ENCODE results near the gene IL2RA. TPM values are rescaled to one million over a fixed set of nuclear protein-coding genes. Genes with fewer than 3 reads are reported as not detected.

IL2RA gene
- total RNA-seq, 1 experiment from 2014 or later, result 0.59 TPM

DNA sequence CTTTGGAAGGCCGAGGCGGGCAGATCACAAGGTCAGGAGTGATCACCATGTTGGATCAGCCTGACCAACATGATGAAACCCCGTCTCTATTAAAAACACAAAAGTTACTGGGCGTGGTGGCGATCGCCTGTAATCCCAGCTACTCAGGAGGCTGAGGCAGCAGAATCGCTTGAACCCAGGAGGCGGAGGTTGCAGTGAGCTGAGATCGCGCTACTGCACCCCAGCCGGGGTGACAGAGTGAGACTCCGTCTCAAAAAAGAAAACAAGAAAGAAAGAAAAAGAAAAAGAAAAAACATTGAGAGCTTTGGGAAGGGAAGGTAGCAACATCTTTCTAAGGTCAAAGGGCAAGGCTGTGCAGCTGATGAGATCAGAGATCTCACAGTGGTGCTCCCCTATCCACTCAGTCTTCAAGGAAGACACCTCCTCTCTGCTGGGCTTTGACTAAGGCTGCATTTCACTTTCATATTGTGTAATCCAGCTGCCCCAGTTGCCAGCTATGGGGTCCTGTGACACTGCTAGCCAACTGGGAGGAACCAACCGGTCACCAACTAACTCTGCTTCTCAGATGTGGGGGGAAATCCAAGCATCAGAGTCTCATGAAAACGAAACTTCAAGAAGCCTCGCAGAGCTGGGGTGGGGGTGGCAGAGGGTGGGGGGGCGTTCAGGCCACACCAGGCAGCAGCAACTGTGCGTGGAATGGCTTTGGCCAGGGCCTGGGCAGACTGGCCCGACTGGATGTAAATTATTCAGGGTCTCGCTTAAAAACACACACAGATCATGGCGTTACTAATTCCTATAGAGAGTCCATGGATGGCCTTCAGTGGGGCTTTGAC lies 86.3 kb downstream of the IL2RA start:
- H3K36me3 ChIP-seq (ENCODE audit: control insufficient read depth in 1 of 2, insufficient read depth in 2 of 2, low read length in 2 of 2), result no peaks in the 10 kb centered on the region
- peak overlapping the region; percentile 87 for H3K4me2 ChIP-seq (ENCODE audit: low read length)
- ChIA-PET RAD21 (ENCODE audit: low non-redundant PET in 1 of 2, low total read pairs in 2 of 2, uncharacterized antibody in 2 of 2, unreplicated experiment in 2 of 2) (no interaction called here), POLR2A (interaction anchor here (1.0 kb wide), 1 partner anchor 86 kb away, joined by 3 read pairs; the partner anchor contains the start of genes ANKRD16 and FBH1), CTCF (interaction anchor here (0.8 kb wide), 1 partner anchor 426 kb away, joined by 3 read pairs; no protein-coding TSS in a partner anchor)
- DNase-seq (ENCODE audit: low read depth, low spot score) (no peak), ATAC-seq (no peak)
- H3K79me2 ChIP-seq (ENCODE audit: insufficient read depth, low read length), result peaks cover 45% of the 10 kb centered on the region
- H3K9ac ChIP-seq (ENCODE audit: low read length), result peak overlapping the region; percentile 78
- H3K9me2 ChIP-seq (ENCODE audit: insufficient read depth), result no peaks in the 10 kb centered on the region
- intact Hi-C loops (cut with micrococcal nuclease), result loop anchor here (5.0 to 10.0 kb wide), 2 partner anchors 109 to 1811 kb away; partner anchors contain the start of genes ATP5F1C, KIN and RBM17
- TF ChIP-seq, protein P1, sequence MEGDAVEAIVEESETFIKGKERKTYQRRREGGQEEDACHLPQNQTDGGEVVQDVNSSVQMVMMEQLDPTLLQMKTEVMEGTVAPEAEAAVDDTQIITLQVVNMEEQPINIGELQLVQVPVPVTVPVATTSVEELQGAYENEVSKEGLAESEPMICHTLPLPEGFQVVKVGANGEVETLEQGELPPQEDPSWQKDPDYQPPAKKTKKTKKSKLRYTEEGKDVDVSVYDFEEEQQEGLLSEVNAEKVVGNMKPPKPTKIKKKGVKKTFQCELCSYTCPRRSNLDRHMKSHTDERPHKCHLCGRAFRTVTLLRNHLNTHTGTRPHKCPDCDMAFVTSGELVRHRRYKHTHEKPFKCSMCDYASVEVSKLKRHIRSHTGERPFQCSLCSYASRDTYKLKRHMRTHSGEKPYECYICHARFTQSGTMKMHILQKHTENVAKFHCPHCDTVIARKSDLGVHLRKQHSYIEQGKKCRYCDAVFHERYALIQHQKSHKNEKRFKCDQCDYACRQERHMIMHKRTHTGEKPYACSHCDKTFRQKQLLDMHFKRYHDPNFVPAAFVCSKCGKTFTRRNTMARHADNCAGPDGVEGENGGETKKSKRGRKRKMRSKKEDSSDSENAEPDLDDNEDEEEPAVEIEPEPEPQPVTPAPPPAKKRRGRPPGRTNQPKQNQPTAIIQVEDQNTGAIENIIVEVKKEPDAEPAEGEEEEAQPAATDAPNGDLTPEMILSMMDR (IDR thresholded peaks at IDR 0.05 in 2 of 3, conservative IDR thresholded peaks at IDR 0.05 in 1 of 3; ENCODE audit: borderline replicate concordance in 1 of 3, insufficient read depth in 1 of 3, low read depth in 2 of 3, low read length in 2 of 3), result no peak
- TF ChIP-seq JUND (IDR thresholded peaks at IDR 0.05) (no peak), ZFX (IDR thresholded peaks at IDR 0.05) (no peak), FOSL1 (IDR thresholded peaks at IDR 0.05; ENCODE audit: low read depth) (no peak), CBX3 (IDR thresholded peaks at IDR 0.05; ENCODE audit: low read depth) (no peak), TCF7L2 (IDR thresholded peaks at IDR 0.05; ENCODE audit: borderline replicate concordance, extremely low read depth, insufficient read depth, insufficient read length) (no peak), ELF1 (IDR thresholded peaks at IDR 0.05; ENCODE audit: borderline replicate concordance, low read depth) (no peak), ZNF274 (IDR thresholded peaks at IDR 0.05; ENCODE audit: low read depth, low read length) (no peak), POLR2A (IDR thresholded peaks at IDR 0.05; ENCODE audit: borderline replicate concordance, extremely low read depth, insufficient read depth, insufficient read length) (no peak), SRF (IDR thresholded peaks at IDR 0.05; ENCODE audit: low read depth) (no peak)
- TF ChIP-seq, protein P2, sequence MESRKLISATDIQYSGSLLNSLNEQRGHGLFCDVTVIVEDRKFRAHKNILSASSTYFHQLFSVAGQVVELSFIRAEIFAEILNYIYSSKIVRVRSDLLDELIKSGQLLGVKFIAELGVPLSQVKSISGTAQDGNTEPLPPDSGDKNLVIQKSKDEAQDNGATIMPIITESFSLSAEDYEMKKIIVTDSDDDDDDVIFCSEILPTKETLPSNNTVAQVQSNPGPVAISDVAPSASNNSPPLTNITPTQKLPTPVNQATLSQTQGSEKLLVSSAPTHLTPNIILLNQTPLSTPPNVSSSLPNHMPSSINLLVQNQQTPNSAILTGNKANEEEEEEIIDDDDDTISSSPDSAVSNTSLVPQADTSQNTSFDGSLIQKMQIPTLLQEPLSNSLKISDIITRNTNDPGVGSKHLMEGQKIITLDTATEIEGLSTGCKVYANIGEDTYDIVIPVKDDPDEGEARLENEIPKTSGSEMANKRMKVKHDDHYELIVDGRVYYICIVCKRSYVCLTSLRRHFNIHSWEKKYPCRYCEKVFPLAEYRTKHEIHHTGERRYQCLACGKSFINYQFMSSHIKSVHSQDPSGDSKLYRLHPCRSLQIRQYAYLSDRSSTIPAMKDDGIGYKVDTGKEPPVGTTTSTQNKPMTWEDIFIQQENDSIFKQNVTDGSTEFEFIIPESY (IDR thresholded peaks at IDR 0.05; ENCODE audit: extremely low read depth, insufficient replicate concordance, low read length), result no peak
- TF ChIP-seq, protein P3, sequence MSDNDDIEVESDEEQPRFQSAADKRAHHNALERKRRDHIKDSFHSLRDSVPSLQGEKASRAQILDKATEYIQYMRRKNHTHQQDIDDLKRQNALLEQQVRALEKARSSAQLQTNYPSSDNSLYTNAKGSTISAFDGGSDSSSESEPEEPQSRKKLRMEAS (IDR thresholded peaks at IDR 0.05), result no peak
- TF ChIP-seq, protein P4, sequence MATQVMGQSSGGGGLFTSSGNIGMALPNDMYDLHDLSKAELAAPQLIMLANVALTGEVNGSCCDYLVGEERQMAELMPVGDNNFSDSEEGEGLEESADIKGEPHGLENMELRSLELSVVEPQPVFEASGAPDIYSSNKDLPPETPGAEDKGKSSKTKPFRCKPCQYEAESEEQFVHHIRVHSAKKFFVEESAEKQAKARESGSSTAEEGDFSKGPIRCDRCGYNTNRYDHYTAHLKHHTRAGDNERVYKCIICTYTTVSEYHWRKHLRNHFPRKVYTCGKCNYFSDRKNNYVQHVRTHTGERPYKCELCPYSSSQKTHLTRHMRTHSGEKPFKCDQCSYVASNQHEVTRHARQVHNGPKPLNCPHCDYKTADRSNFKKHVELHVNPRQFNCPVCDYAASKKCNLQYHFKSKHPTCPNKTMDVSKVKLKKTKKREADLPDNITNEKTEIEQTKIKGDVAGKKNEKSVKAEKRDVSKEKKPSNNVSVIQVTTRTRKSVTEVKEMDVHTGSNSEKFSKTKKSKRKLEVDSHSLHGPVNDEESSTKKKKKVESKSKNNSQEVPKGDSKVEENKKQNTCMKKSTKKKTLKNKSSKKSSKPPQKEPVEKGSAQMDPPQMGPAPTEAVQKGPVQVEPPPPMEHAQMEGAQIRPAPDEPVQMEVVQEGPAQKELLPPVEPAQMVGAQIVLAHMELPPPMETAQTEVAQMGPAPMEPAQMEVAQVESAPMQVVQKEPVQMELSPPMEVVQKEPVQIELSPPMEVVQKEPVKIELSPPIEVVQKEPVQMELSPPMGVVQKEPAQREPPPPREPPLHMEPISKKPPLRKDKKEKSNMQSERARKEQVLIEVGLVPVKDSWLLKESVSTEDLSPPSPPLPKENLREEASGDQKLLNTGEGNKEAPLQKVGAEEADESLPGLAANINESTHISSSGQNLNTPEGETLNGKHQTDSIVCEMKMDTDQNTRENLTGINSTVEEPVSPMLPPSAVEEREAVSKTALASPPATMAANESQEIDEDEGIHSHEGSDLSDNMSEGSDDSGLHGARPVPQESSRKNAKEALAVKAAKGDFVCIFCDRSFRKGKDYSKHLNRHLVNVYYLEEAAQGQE (IDR thresholded peaks at IDR 0.05; ENCODE audit: low read depth), result no peak
- TF ChIP-seq, protein P5, sequence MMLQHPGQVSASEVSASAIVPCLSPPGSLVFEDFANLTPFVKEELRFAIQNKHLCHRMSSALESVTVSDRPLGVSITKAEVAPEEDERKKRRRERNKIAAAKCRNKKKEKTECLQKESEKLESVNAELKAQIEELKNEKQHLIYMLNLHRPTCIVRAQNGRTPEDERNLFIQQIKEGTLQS (IDR thresholded peaks at IDR 0.05), result no peak
- H3K9me3 ChIP-seq (ENCODE audit: control insufficient read depth in 1 of 2, insufficient read depth in 1 of 2, low read depth in 1 of 2, low read length in 2 of 2), result no peaks in the 10 kb centered on the region
- no peaks in the 10 kb centered on the region for H4K20me1 ChIP-seq (ENCODE audit: insufficient read depth)
- no peaks in the 10 kb centered on the region for H3K27me3 ChIP-seq (ENCODE audit: insufficient read depth, low read length)
- H3K4me1 ChIP-seq (ENCODE audit: control insufficient read depth in 1 of 2, insufficient read depth in 2 of 2, low read length in 2 of 2), result peaks cover 6 to 27% of the 10 kb centered on the region in 2 experiments
- peak overlapping the region; percentile 52 for H2AFZ ChIP-seq (ENCODE audit: low read depth, low read length, poor library complexity, severe bottlenecking)
- H3K27ac ChIP-seq (ENCODE audit: low read depth, low read length), result peak overlapping the region; percentile 85; the same call in 1 of the 2 replicates
- peak overlapping the region; percentile 66 to 83 for H3K4me3 ChIP-seq (replicated peaks in 1 of 2; ENCODE audit: low read depth in 1 of 2, low read length in 2 of 2)
- no TSS peak for BruUV-seq (replicated peaks)

Measured in HCT116 (cell line).